GM18526 (cell line): ENCODE measurements around the gene TMEFF2.

ENCODE experiments used
- POLR2A ChIP-seq: IDR thresholded peaks from 3 replicates; pipeline ENCODE4 v1.6.1; 2011; ENCODE audit not compliant: insufficient read length; ENCODE audit errors: extremely low read depth

Gene TMEFF2

DNA sequence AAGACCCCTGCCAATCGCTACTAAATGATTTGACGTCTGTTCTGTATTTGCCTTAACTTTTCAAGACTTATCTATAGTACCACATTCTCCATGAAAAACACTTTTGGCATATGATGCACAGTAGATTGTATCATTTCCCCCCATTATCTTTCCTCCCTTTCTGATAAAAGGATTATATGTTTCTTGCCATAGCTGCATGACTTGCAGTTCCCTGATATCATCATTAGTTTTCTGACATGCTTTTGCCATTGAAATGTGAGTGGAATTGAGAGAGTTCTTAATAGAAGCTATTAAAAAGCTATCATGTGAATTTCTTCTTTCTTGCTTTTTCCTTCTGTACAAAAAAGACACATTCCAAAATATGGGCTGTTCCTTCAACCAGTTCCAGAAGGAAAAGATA, 130.3 kb downstream of the TMEFF2 start:
- no peak for TF ChIP-seq POLR2A

DNA sequence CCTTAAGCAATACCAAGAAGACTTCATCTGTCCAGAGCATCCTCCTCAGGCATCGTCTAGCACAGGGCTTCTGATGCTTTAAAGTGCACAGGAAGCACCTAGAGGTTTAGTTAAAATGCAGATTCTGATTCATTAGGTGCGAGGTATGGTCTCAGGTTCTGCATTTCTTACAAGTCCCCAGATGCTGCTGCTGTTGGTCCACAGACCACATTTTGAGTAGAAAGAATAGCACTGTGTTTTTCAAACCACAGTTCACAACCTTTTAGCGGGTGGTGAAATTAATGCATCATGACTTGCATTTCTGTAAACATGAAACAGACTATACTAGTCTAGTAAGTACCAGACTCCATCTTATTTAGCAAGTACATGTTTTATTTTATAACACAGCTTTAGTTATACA, 134.6 kb downstream of the TMEFF2 start:
- no peak for TF ChIP-seq POLR2A

GRCh38 chr2:192059266-192059665, 135.5 kb downstream of the TMEFF2 start:
- no peak for TF ChIP-seq POLR2A

- TF ChIP-seq POLR2A = no peak
These were observed 140.8 kb downstream of the TMEFF2 start for GRCh38 chr2:192053921-192054320.

GRCh38 chr2:192051533-192051932, 143.2 kb downstream of the TMEFF2 start:
- no peak for TF ChIP-seq POLR2A

GRCh38 chr2:192049362-192049761, 145.4 kb downstream of the TMEFF2 start:
- no peak for TF ChIP-seq POLR2A

- no peak for TF ChIP-seq POLR2A
These were observed 147.2 kb downstream of the TMEFF2 start for GRCh38 chr2:192047315-192048107.

- TF ChIP-seq POLR2A = no peak
These were observed 150.2 kb downstream of the TMEFF2 start for GRCh38 chr2:192044496-192044895.

DNA sequence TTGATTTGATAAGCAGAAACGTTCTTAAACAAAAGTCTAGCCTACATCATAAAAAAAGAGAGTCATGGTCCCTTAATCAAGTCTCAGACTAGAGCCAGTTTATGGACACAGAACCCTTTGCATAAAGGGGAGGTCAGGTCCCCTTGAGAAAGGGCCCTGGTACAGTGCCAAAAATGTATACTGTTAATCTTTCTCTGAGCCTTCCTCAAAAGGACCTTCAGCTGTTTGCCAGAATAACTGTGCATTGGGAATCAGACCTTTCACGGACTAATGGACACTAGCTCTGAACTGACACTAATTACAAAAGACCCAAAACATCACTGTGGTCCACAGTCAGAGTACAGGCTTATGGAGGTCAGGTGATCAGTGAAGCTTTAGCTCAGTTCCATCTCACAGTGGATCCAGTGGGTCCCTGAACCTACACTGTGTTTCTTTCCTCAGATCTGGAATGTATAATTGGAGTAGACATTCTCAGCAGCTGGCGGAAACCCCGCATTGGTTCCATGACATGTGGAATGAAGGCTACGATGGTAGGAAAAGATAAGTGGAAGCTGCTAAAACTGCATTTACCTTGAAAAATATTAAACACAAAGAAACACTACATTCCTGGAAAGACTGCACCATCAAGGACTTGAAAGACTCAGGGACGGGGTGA, 151.4 kb downstream of the TMEFF2 start:
- no peak for TF ChIP-seq POLR2A

DNA sequence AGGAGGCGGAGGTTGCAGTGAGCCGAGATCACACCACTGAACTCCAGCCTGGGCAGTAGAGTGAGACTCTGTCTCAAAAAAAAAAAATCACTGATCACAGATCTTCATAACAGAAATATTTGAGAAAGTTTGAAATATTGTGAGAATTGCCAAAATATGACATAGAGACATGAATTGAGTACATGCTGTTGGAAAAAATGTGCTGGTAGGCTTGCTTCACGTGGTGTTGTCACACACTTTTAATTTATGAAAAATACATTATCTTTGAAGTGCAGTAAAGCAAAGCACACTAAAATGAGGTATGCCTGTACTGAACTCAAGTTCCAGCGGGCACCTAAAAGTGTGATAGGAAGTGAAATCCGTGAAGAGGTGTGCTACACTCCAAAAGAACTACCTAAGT, 152.6 kb downstream of the TMEFF2 start:
- TF ChIP-seq POLR2A = no peak

GRCh38 chr2:192038110-192038509, 156.6 kb downstream of the TMEFF2 start:
- TF ChIP-seq POLR2A = no peak

- TF ChIP-seq POLR2A = no peak
These were observed 158.8 kb downstream of the TMEFF2 start for GRCh38 chr2:192035731-192036442.

DNA sequence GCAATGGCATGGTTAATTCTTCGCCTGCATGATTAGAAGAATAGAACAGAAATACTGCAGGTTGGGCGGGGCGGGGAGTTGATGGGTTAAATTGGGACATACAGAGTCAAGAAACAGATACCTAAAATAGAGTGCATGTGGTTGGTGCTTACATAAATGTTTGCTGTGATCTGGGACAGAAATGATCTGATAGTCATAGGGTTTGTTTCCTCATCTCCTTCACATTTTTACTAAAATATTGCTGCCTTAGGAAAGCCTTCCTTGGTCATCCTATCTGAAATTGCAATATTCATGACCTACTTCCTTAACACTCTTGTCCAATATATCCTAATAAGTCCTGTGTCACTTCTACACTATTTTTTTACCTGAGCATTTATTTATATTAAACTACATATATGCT, 163.9 kb downstream of the TMEFF2 start:
- TF ChIP-seq POLR2A = no peak

GRCh38 chr2:192030289-192030688, 164.4 kb downstream of the TMEFF2 start:
- no peak for TF ChIP-seq POLR2A

GRCh38 chr2:192029089-192029488, 165.6 kb downstream of the TMEFF2 start:
- TF ChIP-seq POLR2A = no peak

- no peak for TF ChIP-seq POLR2A
These were observed 168.0 kb downstream of the TMEFF2 start for GRCh38 chr2:192026825-192027120.
